ENCODE results near the gene BAIAP2.
"Not testable (repeated sequence)": the region's sequence is repeated elsewhere in the genome, so short reads cannot be mapped to it uniquely, and the experiment has no call there.

The BAIAP2 gene

DNA sequence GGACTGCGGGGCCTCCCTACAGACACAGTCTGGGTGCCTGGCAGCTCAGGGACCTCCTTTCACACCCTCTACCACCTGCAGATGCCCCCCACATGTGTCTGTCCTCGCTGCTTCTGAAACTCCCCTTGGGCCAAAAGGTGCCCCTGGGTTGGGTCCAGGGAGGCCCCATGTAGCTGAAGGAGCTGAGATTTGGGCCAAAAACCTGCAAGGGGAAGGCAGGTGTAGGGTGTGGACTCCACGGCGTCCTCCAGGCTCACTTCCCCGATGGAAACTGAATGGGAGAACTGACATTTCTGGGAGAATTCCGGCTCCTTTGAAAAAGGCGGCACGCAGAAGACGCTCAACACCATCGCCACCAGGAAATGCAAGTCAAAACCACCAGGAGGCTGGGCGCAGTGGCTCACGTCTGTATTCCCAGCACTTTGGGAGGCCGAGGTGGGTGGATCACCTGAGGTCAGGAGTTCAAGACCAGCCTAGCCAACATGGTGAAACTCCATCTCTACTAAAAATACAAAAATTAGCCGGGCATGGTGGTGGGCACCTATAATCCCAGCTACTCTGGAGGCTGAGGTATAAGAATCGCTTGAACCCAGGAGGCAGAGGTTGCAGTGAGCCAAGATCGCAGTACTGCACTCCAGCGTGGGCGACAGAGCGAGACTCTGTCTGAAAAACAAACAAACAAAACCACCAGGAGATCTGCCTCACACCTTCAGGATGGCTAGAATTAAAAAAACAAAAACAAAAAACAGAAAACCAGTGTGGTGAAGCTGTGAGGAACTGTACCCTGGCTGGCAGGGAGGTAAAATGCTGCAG lies 13.2 kb upstream of the BAIAP2 start:
- no peak for DNase-seq (ENCODE audit: low read depth, low spot score)

DNA sequence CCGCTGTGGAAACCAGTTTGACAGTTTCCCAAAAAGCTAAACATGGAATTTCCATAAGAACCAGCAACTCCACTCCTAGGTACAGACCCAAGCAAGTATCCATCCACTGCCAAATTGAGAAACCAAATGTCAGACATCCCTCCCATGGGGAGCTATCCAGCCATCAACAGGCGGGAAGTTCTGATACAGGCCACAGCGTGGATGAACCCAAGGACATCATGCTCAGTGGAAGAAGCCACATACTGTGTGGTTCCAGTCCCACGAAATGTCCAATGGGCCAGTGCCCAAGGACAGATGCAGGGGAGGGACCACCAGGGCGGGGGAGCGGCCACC lies 12.6 kb upstream of the BAIAP2 start:
- DNase-seq (ENCODE audit: low read depth, low spot score): no peak

DNA sequence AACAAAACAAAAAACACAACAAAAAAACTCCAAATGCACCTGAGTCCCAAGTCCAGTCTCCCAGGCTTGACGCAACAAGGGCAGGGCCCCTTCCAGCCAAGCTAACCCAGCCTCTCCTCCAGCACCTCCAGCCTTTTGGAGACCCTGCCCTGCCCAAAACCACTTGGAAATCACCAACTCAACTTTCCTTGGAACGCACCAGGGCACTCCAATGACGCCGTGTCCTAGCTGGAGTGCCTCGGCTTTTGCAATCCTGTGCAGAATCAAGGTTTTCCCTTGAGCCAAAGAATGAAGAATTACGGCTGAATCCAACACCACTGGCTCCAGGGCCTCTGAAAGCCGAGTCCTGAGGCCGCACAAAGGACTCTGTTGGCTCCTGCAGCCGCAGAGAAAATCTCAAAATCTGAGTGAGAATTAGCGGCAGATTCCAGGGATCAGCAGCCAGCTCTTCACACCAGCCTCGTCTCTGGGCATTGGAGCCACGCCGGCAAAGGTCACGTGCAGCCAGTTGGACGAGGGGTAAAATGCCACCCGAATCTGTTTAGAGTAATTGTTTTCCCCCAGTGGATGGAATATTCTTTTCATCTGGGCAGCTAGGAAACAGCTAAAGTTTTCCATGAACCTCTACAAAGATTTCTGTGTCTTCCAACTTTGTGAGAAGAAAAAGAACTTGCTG lies 9.7 kb upstream of the BAIAP2 start:
- no peak for DNase-seq (ENCODE audit: low read depth, low spot score)

DNA sequence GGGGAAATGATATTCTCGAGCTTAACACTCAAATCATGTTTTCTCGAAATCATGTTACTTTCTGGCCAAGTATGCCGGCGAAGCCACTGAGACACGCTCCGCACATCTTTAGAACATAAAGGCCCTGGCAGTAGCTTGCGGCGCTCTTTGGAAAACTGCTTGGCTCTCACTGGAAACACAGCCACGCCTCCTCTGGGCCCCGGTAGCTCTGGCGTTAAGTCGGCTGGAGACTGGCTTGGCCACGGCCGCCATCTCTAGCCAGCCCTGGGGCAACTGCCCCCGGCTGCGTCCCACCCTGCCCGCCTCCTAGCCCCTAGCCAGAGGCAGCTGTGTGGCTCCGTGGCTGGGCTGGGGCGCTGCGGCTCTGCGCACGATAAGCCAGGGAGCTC lies 9.2 kb upstream of the BAIAP2 start:
- DNase-seq (ENCODE audit: low read depth, low spot score): no peak

DNA sequence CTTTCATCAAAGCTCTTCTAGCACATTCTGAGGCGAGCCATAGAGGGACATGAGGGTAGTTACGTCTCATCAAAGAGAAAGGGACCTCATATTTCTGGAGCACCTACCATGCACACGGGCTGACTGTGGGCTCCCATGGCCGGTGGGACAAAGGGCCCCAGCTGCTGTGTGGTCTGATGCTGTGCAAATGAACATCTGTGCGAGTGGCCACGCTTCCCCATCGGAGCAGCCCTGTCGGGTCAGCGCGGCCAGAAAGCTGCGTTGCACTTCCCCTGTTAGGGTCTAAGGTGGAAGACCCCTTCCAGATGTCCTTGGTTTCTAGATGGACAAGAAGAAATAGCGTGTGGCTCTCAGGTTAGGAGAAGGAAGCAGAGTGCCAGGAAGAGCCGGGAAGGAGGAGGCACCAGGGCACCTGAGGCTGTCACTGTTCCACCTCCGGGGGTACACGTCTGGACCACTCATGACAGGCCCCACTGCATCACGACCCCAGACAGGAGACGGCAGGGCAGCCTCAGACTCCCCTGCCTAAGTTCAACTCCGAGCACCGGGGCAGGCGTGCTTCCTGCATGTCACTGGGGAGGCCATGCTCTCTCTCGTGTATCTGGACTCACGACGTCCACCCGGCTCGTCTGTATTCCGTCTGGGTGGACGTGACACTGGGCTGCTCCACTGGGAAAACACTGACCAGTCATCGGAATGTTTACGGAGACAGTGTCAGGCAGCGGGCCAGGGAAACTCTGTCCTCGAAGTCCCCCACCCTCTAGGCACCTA lies 8.5 kb upstream of the BAIAP2 start:
- no peak for DNase-seq (ENCODE audit: low read depth, low spot score)

DNA sequence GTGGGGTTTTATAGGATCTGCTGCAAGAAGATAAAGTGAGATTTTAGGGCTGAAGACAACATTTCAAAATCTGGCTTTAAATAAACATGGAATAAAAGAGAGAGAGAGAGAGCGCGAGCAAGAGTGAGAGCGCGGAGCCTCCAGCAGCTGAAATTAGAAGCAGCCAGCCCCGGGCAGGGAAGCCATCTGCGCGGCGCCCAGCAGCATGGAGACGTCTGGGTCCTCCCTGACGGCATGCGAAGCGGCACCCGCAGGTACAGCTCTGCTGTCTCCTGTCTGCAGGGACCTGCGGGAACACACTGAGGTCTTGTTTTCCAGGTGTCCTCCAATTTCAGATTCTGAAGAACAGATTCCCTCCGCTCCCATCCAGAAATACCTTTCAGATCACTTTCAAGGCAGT lies 7.9 kb upstream of the BAIAP2 start:
- DNase-seq (ENCODE audit: low read depth, low spot score): no peak

DNA sequence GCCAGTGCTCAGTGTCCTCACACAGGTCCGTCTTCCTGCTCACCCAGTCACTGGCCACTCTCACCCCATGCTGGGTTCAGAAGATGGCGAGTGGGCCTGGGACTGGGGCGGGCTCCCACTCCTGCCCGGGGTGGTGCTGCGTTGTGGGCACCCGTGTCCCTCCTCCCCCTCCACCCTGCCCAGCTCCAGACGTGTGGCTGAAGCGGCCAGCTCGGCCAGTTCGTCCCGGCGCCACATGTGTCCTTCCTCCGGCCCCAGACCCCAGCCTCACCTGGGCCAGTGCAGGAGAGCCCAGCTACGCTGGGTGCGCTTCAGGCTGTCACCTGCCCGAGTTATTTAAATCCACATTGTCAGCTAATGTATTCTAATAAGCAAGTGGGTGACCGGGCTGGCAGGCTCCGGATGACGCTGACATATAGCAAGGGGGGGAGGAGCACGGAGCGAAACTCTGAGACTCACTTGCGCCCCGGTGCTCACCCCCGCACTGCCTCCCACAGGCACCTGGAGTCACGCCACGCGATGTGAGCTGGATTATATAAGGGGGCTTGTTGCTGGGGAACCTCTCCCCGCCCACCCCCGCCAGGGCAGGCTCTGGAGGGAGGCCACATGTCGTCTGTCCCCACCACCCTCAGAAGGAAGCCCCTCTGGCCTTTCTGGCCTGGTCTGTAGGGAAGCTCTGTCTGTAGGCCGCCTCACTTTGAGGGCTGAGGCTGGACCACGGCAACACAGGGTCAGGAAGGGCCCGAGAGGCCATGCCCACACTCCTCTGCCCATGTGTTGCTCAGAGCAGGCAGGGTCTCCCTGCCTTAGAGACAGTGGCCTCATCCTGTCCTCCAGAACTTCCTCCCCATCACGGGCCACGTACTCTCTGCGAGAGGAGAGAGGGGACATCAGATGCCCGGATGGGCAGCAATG lies 7.1 kb upstream of the BAIAP2 start:
- DNase-seq (ENCODE audit: low read depth, low spot score): no peak

DNA sequence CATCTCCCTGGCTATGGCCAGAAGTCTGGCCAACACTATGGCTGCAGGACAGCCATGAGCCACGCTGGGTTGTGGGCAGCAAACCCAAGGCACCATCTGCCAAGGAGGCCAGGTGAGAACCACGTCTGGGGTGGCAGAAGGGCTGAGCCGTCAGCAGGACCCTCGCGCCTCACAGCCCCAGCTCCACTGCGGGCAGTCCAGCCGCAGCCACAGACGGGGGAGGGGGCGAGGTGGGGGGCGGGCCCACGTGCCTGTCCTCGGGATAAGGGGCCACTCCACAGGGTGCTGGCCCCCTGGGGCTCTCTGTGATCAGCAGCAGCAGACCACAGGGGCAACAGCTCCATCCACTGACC lies 6.5 kb upstream of the BAIAP2 start:
- no peak for DNase-seq (ENCODE audit: low read depth, low spot score)

DNA sequence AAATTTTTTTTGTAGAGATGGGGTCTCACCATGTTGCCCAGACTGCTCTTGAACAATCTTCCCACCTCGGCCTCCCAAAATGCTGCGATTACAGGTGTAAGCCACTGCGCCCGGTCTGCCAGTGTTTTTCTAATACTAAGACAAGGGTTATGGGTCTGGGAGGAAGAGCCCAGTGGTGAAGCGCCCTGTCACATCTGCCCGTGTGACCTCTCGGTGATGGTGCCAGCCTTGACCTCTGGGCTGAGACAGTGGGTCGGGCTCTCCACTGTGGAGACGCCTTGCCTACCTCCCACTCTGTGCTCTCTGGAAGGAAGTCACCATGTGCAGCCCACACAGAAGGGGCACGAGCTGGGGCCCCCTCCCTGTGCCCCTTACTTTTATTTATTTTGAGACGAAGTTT lies 5.1 kb upstream of the BAIAP2 start:
- no peak for DNase-seq (ENCODE audit: low read depth, low spot score)

GRCh38 chr17:81030312-81030711 lies 4.6 kb upstream of the BAIAP2 start:
- DNase-seq (ENCODE audit: low read depth, low spot score): not testable (repeated sequence)

GRCh38 chr17:81030741-81031565 lies 4.0 kb upstream of the BAIAP2 start:
- no peak for DNase-seq (ENCODE audit: low read depth, low spot score)

GRCh38 chr17:81031566-81032550 lies 3.1 kb upstream of the BAIAP2 start:
- DNase-seq (ENCODE audit: low read depth, low spot score): no peak

DNA sequence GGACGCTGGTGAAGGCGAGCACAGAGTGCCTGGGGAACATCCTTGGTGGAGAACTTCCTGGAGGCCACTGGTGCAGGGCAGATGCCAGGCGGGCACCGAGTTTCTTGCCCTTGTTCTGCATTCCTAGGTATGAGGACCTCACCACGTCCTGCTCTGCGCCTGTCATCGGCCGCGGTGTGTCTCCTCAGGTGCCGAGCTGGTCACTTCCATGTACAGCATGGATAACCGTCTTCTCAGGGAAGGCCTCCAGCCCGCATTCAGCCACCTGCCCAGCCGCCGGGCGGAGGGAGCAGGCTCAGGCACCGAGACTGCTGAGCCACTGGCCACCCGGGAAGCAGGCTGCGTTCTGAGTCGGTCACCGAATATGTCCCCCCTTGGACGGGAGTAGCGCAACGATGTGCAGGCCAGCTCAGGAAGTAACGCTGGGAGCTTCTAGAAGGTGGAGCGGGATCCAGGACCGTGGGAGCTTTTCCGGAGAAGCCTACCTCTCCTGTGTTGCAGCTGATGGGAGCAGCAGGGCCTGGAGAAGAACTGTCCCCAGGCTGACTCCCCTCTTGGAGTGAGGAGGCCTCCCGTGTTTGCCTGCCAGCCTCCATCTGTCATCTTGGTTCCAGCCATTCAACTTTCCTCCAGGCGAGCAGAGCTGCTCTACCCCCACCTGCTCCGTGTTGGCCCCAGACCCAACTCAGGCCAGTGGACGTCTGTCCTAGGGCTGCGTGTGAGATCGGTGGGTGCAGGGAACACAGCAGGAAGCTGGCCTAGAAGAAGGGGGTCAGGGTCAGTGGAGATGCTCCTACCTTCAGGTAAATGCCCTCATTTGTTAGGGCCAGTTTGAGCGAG lies 2.1 kb upstream of the BAIAP2 start:
- DNase-seq (ENCODE audit: low read depth, low spot score): no peak

DNA sequence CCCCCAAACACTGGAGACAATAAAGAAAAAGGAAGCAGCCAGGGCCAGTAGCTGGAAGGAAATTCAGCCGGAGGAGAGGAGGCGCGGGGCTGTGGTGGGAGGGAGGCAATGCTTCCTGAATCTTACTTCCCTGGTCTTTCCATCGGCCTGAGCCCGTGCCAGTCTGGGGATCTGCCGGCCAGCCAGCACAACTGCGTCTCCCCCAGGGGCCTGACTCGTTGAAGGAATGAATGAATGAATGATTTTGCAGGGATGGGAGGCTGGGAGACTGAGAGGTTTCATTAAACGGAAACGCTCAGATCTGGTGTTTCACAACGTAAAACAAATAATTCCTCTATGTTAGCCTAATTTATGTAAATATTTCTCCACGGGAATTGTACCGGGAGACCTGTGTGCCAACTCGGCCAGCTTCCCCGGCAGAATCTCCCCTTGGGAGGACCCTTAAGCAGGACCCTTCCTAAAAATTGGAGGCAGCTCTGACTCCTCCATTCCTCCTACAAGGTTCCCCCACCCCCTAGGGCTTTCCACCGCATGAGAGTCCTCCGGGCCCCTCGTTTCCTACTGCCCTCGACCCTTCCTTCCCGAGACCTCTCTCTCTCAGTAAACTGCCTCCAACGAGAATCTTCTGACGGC lies 1.3 kb upstream of the BAIAP2 start:
- DNase-seq (ENCODE audit: low read depth, low spot score): no peak

GRCh38 chr17:81034168-81034777 lies 678 bp upstream of the BAIAP2 start:
- no peak for DNase-seq (ENCODE audit: low read depth, low spot score)

- no peak for DNase-seq (ENCODE audit: low read depth, low spot score)
Observed at GRCh38 chr17:81035521-81036196, 708 bp downstream of the BAIAP2 start.
